IPS-NIHi7 (cell line): ENCODE measurements around the gene PSMD3.
"Not testable (repeated sequence)": the region's sequence is repeated elsewhere in the genome, so short reads cannot be mapped to it uniquely, and the experiment has no call there.

Experiments
- DNase-seq: peaks from one replicate; pipeline ENCODE4 v3.0.0; 2012; ENCODE audit warnings: mixed read lengths; ENCODE audit errors: extremely low spot score

The PSMD3 gene

DNA sequence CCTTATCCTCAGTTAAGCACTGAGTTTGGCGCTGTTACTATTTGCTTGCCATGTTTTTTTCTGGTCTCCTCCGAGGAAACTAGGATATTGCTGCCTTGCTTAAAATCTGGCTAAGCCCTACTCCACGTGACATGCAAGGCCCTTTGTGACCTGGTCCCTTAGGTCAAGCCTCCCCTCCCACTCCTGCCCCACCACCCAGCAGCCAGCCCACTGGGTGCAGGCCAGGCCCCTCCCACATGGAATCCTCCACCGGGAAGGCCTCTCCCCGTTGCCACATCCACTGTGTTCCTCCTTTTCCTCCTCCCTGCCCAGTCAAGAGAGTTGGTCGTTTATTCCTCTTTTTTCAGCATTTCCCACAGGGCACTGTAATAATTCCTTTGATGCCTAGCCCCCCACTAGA, 16.2 kb downstream of the PSMD3 start:
- no peak for DNase-seq

DNA sequence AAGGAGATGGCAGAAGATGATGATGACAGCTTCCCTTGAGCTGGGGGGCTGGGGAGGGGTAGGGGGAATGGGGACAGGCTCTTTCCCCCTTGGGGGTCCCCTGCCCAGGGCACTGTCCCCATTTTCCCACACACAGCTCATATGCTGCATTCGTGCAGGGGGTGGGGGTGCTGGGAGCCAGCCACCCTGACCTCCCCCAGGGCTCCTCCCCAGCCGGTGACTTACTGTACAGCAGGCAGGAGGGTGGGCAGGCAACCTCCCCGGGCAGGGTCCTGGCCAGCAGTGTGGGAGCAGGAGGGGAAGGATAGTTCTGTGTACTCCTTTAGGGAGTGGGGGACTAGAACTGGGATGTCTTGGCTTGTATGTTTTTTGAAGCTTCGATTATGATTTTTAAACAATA, 16.9 kb downstream of the PSMD3 start:
- no peak for DNase-seq

DNA sequence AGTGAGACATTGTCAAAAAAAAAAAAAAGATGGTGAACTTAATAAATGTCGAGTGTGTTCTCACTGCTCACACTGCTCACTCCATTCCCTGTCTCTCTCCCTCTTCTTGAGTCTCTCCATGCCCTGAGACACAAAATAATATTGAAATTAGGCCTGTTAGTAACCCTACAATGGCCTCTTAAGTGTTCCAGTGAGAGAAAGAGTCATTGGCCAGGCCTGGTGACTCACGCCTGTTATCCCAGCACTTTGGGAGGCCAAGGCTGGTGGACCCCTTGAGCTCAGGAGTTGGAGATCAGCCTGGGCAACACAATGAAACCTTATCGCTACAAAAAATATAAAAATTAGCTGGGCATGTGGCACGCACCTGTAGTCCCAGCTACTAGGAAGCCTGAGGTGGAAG, 18.5 kb downstream of the PSMD3 start:
- DNase-seq, result no peak

DNA sequence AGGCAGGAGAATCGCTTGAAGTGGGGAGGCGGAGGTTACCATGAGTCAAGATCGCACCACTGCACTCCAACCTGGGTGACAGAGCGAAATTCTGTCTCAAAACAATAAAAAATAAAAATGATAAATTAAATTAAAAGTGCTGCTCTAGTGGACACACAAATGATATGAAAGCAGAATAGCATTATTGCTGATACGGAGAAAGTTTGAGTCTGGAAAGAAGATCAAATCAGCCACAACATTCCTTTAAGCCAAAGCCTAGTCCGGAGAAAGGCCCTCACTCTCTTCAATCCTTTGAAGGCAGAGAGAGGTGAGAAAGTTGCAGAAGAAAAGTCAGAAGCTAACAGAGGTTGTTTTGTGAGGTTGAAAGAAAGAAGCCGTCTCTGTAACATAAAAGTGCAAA, 19.6 kb downstream of the PSMD3 start:
- no peak for DNase-seq

DNA sequence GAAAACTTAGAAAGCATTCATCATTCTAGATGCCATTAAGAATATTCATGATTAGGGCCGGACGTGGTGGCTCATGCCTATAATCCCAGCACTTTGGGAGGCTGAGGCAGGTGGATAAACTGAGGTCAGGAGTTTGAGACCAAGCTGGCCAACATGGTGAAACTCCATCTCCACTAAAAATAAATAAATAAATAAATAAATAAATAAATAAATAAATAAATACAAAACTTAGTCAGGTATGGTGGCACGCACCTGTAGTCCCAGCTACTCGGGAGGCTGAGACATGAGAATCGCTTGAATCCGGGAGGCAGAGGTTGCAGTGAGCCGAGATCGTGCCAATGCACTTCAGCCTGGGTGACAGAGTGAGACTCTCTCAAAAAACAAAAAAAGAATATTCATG, 20.7 kb downstream of the PSMD3 start:
- DNase-seq, result not testable (repeated sequence)

DNA sequence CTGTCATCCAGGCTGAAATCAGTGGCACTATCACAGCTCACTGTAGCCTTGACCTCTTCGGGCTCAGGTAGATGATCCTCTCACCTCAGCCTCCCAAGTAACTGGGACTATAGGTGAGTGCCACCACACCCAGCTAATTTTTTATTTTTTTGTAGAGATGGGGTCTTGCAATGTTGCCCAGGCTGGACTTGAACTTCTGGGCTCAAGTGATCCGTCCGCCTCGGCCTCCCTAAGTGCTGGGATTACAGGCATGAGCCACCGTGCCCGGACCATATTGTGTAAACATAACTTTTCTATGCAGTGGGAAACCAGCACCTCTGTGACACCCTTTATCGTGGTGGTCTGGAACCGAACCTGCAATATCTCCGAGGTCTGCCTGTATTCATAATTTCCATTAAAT, 23.5 kb downstream of the PSMD3 start:
- DNase-seq, result no peak

DNA sequence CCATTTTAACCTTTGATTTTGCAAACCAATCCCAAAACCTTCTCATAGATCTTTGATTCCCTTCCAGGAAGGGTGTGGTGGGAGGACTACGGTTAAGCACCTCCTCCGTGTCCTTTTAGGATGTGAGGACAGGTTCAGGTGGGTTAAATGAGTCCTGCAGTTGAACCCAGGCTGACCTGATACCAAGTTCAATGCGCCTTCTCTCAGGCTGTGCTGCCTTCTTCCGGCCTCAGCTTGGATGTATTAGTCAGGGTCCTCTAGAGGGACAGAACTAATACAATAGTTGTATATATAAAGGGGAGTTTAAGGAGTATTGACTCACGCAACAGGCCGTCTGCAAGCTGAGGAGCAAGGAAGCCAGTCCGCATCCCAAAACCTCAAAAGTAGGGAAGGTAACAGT, 24.1 kb downstream of the PSMD3 start:
- DNase-seq, result no peak

DNA sequence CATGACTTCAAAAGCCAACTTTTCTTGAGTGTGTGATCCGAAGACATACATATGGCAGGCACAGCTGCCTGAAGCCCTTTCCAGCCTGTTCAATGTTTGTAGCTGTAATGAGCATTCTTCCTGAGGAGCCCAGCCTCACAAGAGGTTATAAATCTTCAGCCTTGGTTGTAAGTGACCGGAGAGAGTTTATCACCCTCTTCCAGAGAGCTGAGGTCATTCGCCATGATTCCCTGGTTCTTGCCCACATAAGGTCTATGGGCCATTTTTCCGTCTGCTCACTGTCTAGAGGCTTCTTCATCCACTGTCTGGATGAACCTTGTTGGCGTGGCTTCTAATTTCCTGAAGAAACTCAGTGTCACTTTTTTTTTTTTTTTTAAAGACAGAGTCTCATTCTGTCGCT, 24.9 kb downstream of the PSMD3 start:
- DNase-seq, result no peak

DNA sequence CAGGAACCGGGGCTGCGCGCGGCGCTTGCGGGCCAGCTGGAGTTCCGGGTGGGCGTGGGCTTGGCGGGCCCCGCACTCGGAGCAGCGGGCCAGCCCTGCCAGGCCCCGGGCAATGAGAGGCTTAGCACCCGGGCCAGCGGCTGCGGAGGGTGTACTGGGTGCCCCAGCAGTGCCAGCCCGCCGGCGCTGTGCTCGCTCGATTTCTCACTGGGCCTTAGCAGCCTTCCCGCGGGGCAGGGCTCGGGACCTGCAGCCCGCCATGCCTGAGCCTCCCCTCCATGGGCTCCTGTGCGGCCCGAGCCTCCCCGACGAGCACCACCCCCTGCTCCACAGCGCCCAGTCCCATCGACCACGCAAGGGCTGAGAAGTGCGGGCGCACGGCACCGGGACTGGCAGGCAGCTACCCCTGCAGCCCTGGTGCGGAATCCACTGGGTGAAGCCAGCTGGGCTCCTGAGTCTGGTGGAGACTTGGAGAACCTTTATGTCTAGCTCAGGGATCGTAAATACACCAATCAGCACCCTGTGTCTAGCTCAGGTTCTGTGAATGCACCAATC, 30.4 kb downstream of the PSMD3 start:
- not testable (repeated sequence) for DNase-seq

DNA sequence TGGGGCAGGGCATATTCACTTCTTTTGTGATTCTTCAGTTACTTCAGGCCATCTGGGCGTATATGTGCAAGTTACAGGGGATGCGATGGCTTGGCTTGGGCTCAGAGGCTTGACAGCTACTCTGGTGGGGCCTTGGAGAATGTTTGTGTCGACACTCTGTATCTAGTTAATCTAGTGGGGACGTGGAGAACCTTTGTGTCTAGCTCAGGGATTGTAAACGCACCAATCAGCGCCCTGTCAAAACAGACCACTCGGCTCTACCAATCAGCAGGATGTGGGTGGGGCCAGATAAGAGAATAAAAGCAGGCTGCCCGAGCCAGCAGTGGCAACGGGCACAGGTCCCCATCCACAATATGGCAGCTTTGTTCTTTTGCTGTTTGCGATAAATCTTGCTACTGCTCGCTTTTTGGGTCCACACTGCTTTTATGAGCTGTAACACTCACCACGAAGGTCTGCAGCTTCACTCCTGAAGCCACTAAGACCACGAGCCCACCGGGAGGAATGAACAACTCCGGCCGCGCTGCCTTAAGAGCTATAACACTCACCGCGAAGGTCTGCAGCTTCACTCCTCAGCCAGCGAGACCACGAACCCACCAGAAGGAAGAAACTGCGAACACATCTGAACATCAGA, 31.5 kb downstream of the PSMD3 start:
- not testable (repeated sequence) for DNase-seq

DNA sequence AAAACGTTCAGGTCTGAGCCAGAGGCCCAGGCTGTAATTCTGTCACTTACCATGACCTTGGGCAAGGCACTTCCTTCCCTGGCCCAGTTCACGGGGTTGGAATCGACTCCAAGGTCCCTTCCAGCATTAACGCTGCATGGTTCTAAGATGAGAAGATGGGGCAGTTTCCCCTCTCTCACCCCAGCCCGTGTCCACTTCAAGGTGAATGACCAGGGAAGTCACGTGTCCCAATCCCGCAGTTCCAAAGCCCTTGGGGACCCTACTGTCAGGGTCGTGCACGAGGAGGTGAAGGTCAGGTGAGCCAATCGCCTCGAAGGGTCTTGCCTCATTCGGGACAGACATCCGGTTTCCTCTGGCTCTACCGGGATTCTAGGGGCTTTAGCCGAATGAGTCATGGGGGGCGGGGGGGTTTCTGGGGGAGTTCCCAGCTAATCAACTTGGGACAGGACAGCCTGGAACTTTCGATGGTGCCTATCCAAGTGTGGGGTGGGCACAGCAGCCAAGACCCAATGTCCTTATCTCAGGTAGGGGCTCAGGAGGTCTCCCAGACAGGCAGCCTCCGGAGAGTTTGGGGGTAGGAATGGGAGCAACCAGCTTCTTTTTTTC, 33.9 kb downstream of the PSMD3 start:
- no peak for DNase-seq

DNA sequence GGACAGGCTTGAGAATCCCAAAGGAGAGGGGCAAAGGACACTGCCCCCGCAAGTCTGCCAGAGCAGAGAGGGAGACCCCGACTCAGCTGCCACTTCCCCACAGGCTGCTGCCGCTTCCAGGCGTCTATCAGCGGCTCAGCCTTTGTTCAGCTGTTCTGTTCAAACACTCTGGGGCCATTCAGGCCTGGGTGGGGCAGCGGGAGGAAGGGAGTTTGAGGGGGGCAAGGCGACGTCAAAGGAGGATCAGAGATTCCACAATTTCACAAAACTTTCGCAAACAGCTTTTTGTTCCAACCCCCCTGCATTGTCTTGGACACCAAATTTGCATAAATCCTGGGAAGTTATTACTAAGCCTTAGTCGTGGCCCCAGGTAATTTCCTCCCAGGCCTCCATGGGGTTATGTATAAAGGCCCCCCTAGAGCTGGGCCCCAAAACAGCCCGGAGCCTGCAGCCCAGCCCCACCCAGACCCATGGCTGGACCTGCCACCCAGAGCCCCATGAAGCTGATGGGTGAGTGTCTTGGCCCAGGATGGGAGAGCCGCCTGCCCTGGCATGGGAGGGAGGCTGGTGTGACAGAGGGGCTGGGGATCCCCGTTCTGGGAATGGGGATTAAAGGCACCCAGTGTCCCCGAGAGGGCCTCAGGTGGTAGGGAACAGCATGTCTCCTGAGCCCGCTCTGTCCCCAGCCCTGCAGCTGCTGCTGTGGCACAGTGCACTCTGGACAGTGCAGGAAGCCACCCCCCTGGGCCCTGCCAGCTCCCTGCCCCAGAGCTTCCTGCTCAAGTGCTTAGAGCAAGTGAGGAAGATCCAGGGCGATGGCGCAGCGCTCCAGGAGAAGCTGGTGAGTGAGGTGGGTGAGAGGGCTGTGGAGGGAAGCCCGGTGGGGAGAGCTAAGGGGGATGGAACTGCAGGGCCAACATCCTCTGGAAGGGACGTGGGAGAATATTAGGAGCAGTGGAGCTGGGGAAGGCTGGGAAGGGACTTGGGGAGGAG, 34.7 kb downstream of the PSMD3 start, which contains the start of gene CSF3:
TSS of gene CSF3 (plus strand) at position 436 of the 993 bp plus-strand sequence. CDS start at position 471, 35 bp downstream.
- DNase-seq, result no peak

DNA sequence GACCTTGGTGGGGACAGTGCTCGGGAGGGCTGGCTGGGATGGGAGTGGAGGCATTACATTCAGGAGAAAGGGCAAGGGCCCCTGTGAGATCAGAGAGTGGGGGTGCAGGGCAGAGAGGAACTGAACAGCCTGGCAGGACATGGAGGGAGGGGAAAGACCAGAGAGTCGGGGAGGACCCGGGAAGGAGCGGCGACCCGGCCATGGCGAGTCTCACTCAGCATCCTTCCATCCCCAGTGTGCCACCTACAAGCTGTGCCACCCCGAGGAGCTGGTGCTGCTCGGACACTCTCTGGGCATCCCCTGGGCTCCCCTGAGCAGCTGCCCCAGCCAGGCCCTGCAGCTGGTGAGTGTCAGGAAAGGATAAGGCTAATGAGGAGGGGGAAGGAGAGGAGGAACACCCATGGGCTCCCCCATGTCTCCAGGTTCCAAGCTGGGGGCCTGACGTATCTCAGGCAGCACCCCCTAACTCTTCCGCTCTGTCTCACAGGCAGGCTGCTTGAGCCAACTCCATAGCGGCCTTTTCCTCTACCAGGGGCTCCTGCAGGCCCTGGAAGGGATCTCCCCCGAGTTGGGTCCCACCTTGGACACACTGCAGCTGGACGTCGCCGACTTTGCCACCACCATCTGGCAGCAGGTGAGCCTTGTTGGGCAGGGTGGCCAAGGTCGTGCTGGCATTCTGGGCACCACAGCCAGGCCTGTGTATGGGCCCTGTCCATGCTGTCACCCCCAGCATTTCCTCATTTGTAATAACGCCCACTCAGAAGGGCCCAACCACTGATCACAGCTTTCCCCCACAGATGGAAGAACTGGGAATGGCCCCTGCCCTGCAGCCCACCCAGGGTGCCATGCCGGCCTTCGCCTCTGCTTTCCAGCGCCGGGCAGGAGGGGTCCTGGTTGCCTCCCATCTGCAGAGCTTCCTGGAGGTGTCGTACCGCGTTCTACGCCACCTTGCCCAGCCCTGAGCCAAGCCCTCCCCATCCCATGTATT, 35.7 kb downstream of the PSMD3 start:
- no peak for DNase-seq

DNA sequence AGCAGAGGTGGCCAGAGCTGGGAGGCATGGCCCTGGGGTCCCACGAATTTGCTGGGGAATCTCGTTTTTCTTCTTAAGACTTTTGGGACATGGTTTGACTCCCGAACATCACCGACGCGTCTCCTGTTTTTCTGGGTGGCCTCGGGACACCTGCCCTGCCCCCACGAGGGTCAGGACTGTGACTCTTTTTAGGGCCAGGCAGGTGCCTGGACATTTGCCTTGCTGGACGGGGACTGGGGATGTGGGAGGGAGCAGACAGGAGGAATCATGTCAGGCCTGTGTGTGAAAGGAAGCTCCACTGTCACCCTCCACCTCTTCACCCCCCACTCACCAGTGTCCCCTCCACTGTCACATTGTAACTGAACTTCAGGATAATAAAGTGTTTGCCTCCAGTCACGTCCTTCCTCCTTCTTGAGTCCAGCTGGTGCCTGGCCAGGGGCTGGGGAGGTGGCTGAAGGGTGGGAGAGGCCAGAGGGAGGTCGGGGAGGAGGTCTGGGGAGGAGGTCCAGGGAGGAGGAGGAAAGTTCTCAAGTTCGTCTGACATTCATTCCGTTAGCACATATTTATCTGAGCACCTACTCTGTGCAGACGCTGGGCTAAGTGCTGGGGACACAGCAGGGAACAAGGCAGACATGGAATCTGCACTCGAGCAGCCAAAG, 36.9 kb downstream of the PSMD3 start:
- no peak for DNase-seq

DNA sequence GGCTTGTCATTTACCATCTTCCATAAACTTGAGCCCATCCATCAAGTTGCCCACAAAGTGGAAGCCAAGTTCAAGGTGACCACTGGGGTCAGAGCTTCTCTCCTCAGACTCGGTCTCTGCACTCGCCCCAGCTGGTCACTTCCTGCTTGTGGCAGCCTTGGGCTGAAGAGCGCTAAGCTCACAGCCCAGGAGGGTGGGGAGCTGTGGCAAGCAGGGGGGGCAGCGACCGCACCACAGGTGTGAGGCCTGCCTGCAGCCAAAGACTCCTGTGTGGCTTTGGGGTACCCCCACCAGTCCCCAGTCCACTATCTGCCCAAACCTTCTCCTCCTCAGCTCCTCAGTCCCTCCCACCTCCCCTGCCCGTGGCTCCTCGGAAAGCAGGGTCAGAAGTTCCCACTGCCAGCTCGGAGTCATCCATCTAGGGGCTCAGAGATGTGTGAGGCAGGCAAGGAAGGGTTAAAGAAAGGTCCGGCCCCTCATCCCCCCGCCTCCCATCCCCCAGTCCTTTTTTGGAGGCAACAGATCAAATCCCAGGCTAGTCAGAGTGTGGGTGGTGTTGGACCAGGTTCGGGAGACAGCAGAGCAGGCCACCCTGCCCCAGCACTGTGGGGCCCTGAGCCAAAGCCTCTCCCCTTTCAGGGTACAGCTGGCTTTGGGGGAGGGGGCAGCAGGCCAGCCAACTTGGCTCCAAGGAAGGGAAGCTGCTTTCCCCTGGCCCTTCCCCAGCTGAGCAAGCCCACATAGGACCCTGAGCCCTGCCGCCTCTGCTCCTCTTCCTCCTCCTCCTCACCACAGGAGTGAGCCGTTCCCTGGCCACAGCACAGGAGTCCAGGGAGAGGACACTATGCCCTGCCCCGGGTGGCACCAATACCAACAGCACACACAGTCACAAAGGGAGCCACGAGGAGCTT, 37.9 kb downstream of the PSMD3 start:
- DNase-seq, result peak; percentile 78

DNA sequence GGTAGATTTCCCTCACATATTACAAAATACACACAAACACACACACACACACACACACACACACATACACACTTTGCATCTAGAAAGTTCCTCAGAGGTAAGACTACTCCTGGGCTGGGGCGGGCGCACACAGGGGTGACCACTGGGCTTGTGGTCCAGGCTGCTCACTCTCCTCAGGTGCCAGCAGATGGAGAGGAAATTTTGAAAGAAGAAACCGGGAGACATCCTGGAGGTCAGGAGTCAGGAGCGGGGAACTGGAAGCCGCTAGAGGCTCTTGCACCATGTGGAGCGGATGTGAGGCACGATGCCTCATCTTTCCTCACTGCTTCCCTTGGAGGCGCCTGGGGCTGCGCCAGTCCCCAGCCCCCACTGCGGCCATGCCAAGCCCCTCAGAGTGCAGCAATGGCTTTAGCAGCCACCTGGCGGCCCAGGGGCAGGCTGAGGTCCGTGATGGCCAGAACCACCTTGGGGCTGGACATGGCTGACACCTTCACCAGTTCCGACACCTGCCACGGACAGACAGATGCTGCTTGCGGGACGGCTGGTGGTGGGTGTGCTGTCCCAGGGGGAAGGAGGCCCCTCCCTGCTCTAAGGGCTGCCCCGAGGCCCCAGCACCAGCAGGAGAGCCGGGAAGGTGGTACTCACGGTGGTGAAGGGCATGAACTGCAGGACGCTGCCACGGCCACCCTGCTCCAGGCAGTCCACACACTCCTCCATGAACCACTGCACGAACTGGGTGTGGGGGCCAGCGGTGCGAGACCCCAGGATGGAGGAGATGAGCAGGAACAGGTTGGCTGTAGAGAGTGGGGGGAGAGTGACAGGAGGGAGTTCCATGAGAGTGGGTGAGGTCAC, 38.8 kb downstream of the PSMD3 start:
- DNase-seq, result no peak

DNA sequence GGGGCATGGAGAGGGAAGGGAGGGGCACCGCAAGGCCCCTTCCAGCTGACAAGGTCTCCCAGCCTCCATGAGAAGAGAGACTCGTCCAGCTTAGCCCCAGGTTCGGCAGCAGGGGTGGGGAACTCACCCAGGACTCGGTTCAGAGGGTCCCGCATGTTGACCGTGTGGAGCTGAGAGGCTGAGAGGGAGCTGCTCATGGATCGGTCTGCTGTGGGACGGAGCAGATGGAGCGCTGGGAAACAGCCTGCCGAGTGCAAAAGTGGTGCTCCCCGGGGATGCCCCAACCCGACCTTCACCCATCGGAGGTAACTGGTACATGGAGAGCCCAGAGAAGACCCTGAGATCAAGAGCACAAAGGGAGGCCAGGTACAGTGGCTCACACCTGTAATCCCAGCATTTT, 39.5 kb downstream of the PSMD3 start:
- DNase-seq, result no peak

DNA sequence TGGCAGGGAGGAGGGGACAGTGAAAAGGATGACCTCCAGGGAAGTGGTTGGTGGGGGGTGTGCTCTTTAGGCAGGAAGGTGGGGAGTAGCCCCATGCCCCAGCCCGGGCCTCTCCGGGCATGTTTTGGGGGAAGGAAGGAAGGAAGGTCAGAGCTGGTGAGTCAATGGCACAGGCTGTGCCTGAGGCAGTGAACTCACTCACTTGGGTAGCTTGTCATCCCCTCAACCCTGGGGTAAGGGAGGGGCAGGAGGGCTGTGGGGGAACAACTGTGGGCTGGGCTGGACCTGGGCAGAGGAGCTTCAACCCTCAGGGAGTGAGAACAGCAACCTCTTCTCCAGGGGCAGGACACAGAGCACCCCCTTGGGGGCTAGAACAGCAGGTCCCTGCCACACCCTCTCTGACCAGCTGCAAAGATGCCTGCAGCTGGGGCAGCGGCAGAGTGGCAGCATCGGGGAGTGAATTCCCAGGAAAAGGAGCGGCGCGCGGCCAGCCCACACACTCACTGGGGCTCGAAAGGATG, 40.9 kb downstream of the PSMD3 start:
- no peak for DNase-seq
